Measurements from ENCODE around the gene HSFX3. TPM values are rescaled to one million over a fixed set of nuclear protein-coding genes. Genes with fewer than 3 reads are reported as not detected.

HSFX3 gene
- total and polyA plus RNA-seq, 2 donors (not counting 1 experiment from before 2014, with no cell fraction given): not detected

- H3K9ac ChIP-seq (ENCODE audit: insufficient read depth, low read length): no peak overlapping the region
- no peaks in the 10 kb centered on the region for H3K27me3 ChIP-seq (ENCODE audit: control insufficient read depth, insufficient read depth, low read length)
- no peaks in the 10 kb centered on the region for H3K36me3 ChIP-seq (ENCODE audit: control insufficient read depth, insufficient read depth, low read length)
- no peaks in the 10 kb centered on the region for H3K9me3 ChIP-seq (ENCODE audit: control insufficient read depth, insufficient read depth, low read depth, low read length)
- no peaks in the 10 kb centered on the region for H3K79me2 ChIP-seq (ENCODE audit: control insufficient read depth, insufficient read depth, low read length)
- H4K20me1 ChIP-seq (ENCODE audit: control insufficient read depth, extremely low read depth, insufficient read depth, low read length): no peaks in the 10 kb centered on the region
- H3K4me3 ChIP-seq (replicated peaks in 1 of 4; ENCODE audit: control extremely low read depth in 1 of 4, insufficient read depth in 1 of 4, low read depth in 3 of 4, low read length in 4 of 4): no peak overlapping the region
- H3K27ac ChIP-seq (ENCODE audit: insufficient read depth, low read length): no peak overlapping the region
- peak; percentile 39 to 42 for DNase-seq (ENCODE audit: low read depth in 2 of 2)
- TF ChIP-seq EZH2 (IDR thresholded peaks at IDR 0.05; ENCODE audit: low read length, missing control alignments): no peak
- no peak for TF ChIP-seq CTCF (conservative IDR thresholded peaks at IDR 0.05 in 1 of 2, IDR thresholded peaks at IDR 0.05 in 1 of 2; ENCODE audit: low read depth in 1 of 2, low read length in 2 of 2)
- H3K4me1 ChIP-seq (ENCODE audit: control insufficient read depth, extremely low read depth, insufficient read depth, low read length): no peaks in the 10 kb centered on the region
- H2AFZ ChIP-seq (ENCODE audit: low read length): no peak overlapping the region
- H3K4me2 ChIP-seq (ENCODE audit: extremely low read depth, insufficient read depth, low read length): no peak overlapping the region
Measured at GRCh38 chrX:149570668-149571067, 20.9 kb upstream of the HSFX3 start.

- no peaks in the 10 kb centered on the region for H3K4me1 ChIP-seq (ENCODE audit: control insufficient read depth, extremely low read depth, insufficient read depth, low read length)
- H3K4me3 ChIP-seq (replicated peaks in 1 of 4; ENCODE audit: control extremely low read depth in 1 of 4, insufficient read depth in 1 of 4, low read depth in 3 of 4, low read length in 4 of 4): no peak overlapping the region
- no peaks in the 10 kb centered on the region for H4K20me1 ChIP-seq (ENCODE audit: control insufficient read depth, extremely low read depth, insufficient read depth, low read length)
- no peak overlapping the region for H2AFZ ChIP-seq (ENCODE audit: low read length)
- H3K4me2 ChIP-seq (ENCODE audit: extremely low read depth, insufficient read depth, low read length): no peak overlapping the region
- no peaks in the 10 kb centered on the region for H3K79me2 ChIP-seq (ENCODE audit: control insufficient read depth, insufficient read depth, low read length)
- TF ChIP-seq CTCF (conservative IDR thresholded peaks at IDR 0.05 in 1 of 2, IDR thresholded peaks at IDR 0.05 in 1 of 2; ENCODE audit: low read depth in 1 of 2, low read length in 2 of 2) (no peak), EZH2 (IDR thresholded peaks at IDR 0.05; ENCODE audit: low read length, missing control alignments) (no peak)
- H3K36me3 ChIP-seq (ENCODE audit: control insufficient read depth, insufficient read depth, low read length): no peaks in the 10 kb centered on the region
- H3K27ac ChIP-seq (ENCODE audit: insufficient read depth, low read length): no peak overlapping the region
- DNase-seq (ENCODE audit: low read depth in 2 of 2): no peak
- H3K27me3 ChIP-seq (ENCODE audit: control insufficient read depth, insufficient read depth, low read length): no peaks in the 10 kb centered on the region
- no peaks in the 10 kb centered on the region for H3K9me3 ChIP-seq (ENCODE audit: control insufficient read depth, insufficient read depth, low read depth, low read length)
- H3K9ac ChIP-seq (ENCODE audit: insufficient read depth, low read length): no peak overlapping the region
Measured at GRCh38 chrX:149569770-149570169, 20.0 kb upstream of the HSFX3 start.

- Histone ChIP-seq H3K79me2 (ENCODE audit: control insufficient read depth, insufficient read depth, low read length) (no peaks in the 10 kb centered on the region), H3K9me3 (ENCODE audit: control insufficient read depth, insufficient read depth, low read depth, low read length) (no peaks in the 10 kb centered on the region), H3K27me3 (ENCODE audit: control insufficient read depth, insufficient read depth, low read length) (no peaks in the 10 kb centered on the region), H3K36me3 (ENCODE audit: control insufficient read depth, insufficient read depth, low read length) (no peaks in the 10 kb centered on the region), H3K9ac (ENCODE audit: insufficient read depth, low read length) (no peak overlapping the region), H3K4me1 (ENCODE audit: control insufficient read depth, extremely low read depth, insufficient read depth, low read length) (no peaks in the 10 kb centered on the region), H3K4me3 (replicated peaks in 1 of 4; ENCODE audit: control extremely low read depth in 1 of 4, insufficient read depth in 1 of 4, low read depth in 3 of 4, low read length in 4 of 4) (no peak overlapping the region), H2AFZ (ENCODE audit: low read length) (no peak overlapping the region), H3K27ac (ENCODE audit: insufficient read depth, low read length) (no peak overlapping the region), H3K4me2 (ENCODE audit: extremely low read depth, insufficient read depth, low read length) (no peak overlapping the region), H4K20me1 (ENCODE audit: control insufficient read depth, extremely low read depth, insufficient read depth, low read length) (no peaks in the 10 kb centered on the region)
- no peak for TF ChIP-seq CTCF (conservative IDR thresholded peaks at IDR 0.05 in 1 of 2, IDR thresholded peaks at IDR 0.05 in 1 of 2; ENCODE audit: low read depth in 1 of 2, low read length in 2 of 2)
- no peak for TF ChIP-seq EZH2 (IDR thresholded peaks at IDR 0.05; ENCODE audit: low read length, missing control alignments)
- no peak for DNase-seq (ENCODE audit: low read depth in 2 of 2)
Measured at GRCh38 chrX:149568701-149569296, 19.1 kb upstream of the HSFX3 start.

All from fibroblast of lung (primary cell).